IMR-90 (cell line): ENCODE results near the gene RFC2. TPM values are rescaled to one million over a fixed set of nuclear protein-coding genes. Genes with fewer than 3 reads are reported as not detected.

Experiments
- ATAC-seq: fragments of 200-7000 bp; cut with Tn5 transposase; 2 replicates; pipeline ENCODE4 v1.9.1; 2020; ENCODE audit warnings: low read depth, mild to moderate bottlenecking, moderate library complexity
- BruUV-seq: library from RNA; stranded (reverse); fragments of 400-500 nt; replicated peaks from 2 replicates; lab custom pipeline; 2021; lab: Mats Ljungman, UMichigan
- CTCF ChIA-PET: fragments of 300-600 bp; formaldehyde crosslinking; extraction: SDS; loops from one replicate; lab custom pipeline; 2021; ENCODE audit warnings: antibody characterized with exemption; lab: Yijun Ruan, JAX
- POLR2A ChIA-PET: fragments of 300-600 bp; sonication (Branson Sonifier 250); formaldehyde crosslinking; loops from one replicate; lab custom pipeline; 2022; ENCODE audit warnings: antibody characterized with exemption; ENCODE audit not compliant: unreplicated experiment; lab: Charles Lee
- DNase-seq: peaks from one replicate; pipeline ENCODE4 v3.0.0; 2013
- H2AFZ ChIP-seq: replicated peaks from 2 replicates; pipeline ENCODE3; 2013; ENCODE audit warnings: low read length, mild to moderate bottlenecking; ENCODE audit not compliant: poor library complexity
- H2AK5ac ChIP-seq: 2 replicates; pipeline ENCODE4 v1.6.1; 2013; ENCODE audit warnings: low read depth, low read length, inconsistent platforms
- H2AK9ac ChIP-seq: replicated peaks from 2 replicates; pipeline ENCODE3; 2013; ENCODE audit warnings: mild to moderate bottlenecking, low read depth, low read length, moderate library complexity; ENCODE audit not compliant: poor library complexity
- H2BK120ac ChIP-seq: 2 replicates; pipeline ENCODE4 v1.6.1; 2013; ENCODE audit warnings: low read depth, low read length, inconsistent platforms
- H2BK15ac ChIP-seq: 3 replicates; pipeline ENCODE4 v1.6.1; 2013; ENCODE audit warnings: low read depth, low read length, inconsistent platforms
- H2BK20ac ChIP-seq: 2 replicates; pipeline ENCODE4 v1.6.1; 2013; ENCODE audit warnings: low read depth, mild to moderate bottlenecking, inconsistent platforms, low read length, moderate library complexity
- H2BK5ac ChIP-seq: 2 replicates; pipeline ENCODE4 v1.6.1; 2013; ENCODE audit warnings: mild to moderate bottlenecking, low read depth, low read length, inconsistent platforms; ENCODE audit not compliant: poor library complexity, severe bottlenecking
- H3K14ac ChIP-seq: replicated peaks from 2 replicates; pipeline ENCODE4 v1.6.1; 2013; ENCODE audit warnings: low read depth, low read length, inconsistent platforms
- H3K18ac ChIP-seq: 2 replicates; pipeline ENCODE4 v1.6.1; 2013; ENCODE audit warnings: low read depth, low read length, control low read depth
- H3K23ac ChIP-seq: 2 replicates; pipeline ENCODE4 v1.6.1; 2013; ENCODE audit warnings: low read depth, low read length, inconsistent platforms
- H3K27ac ChIP-seq: 2 replicates; pipeline ENCODE4 v1.5.1; 2013; ENCODE audit warnings: mild to moderate bottlenecking, control low read depth, low read length; ENCODE audit not compliant: insufficient read depth
- H3K27me3 ChIP-seq: 2 replicates; pipeline ENCODE4 v1.6.1; 2013; ENCODE audit warnings: low read length; ENCODE audit not compliant: control insufficient read depth, insufficient read depth
- H3K36me3 ChIP-seq: 2 replicates; pipeline ENCODE4 v1.6.1; 2013; ENCODE audit warnings: low read length, mixed read lengths; ENCODE audit not compliant: control insufficient read depth, insufficient read depth
- H3K4ac ChIP-seq: 2 replicates; pipeline ENCODE4 v1.6.1; 2013; ENCODE audit warnings: low read depth, low read length, inconsistent platforms
- H3K4me1 ChIP-seq: 2 replicates; pipeline ENCODE4 v1.6.1; 2013; ENCODE audit warnings: low read length, mixed read lengths; ENCODE audit not compliant: control insufficient read depth, insufficient read depth
- H3K4me2 ChIP-seq: 2 replicates; pipeline ENCODE4 v1.6.1; 2013; ENCODE audit warnings: low read depth, mild to moderate bottlenecking, control low read depth, low read length, moderate library complexity
- H3K4me3 ChIP-seq: 2 replicates; pipeline ENCODE4 v1.5.1; 2013; ENCODE audit warnings: low read depth, mild to moderate bottlenecking, control low read depth, low read length, moderate library complexity; ENCODE audit not compliant: insufficient read depth
- H3K56ac ChIP-seq: 2 replicates; pipeline ENCODE4 v1.6.1; 2013; ENCODE audit warnings: low read length, inconsistent platforms; ENCODE audit not compliant: insufficient read depth; ENCODE audit errors: extremely low read depth
- H3K79me1 ChIP-seq, 2 experiments: 2 replicates each; pipeline ENCODE4 v1.6.1; 2013; ENCODE audit warnings: low read length in 2 of 2, inconsistent platforms in 1 of 2, low read depth in 1 of 2
- H3K9ac ChIP-seq: 2 replicates; pipeline ENCODE4 v1.6.1; 2013; ENCODE audit warnings: low read depth, low read length, control low read depth
- H3K9me1 ChIP-seq: 2 replicates; pipeline ENCODE4 v1.6.1; 2013; ENCODE audit warnings: low read length, inconsistent platforms; ENCODE audit not compliant: insufficient read depth
- H3K9me3 ChIP-seq: 2 replicates; pipeline ENCODE4 v1.6.1; 2013; ENCODE audit warnings: low read length; ENCODE audit not compliant: control insufficient read depth, insufficient read depth
- H4K20me1 ChIP-seq: 2 replicates; pipeline ENCODE4 v1.6.1; 2013; ENCODE audit warnings: low read length, inconsistent platforms; ENCODE audit not compliant: insufficient read depth
- H4K5ac ChIP-seq: 2 replicates; pipeline ENCODE4 v1.6.1; 2013; ENCODE audit warnings: mild to moderate bottlenecking, low read depth, low read length, control low read depth
- H4K8ac ChIP-seq, 2 experiments: 2 replicates each; pipeline ENCODE4 v1.6.1; 2013; ENCODE audit warnings: low read depth in 2 of 2, low read length in 2 of 2, control low read depth in 1 of 2, inconsistent platforms in 1 of 2
- H4K91ac ChIP-seq: 2 replicates; pipeline ENCODE4 v1.6.1; 2013; ENCODE audit warnings: low read depth, low read length, inconsistent platforms; ENCODE audit not compliant: insufficient read depth
- BHLHE40 ChIP-seq: fragments of 150-350 bp; IDR thresholded peaks from 2 replicates; pipeline ENCODE4 v1.6.1; 2016; ENCODE audit warnings: mild to moderate bottlenecking, low read depth, low read length
- CEBPB ChIP-seq: IDR thresholded peaks from 2 replicates; pipeline ENCODE4 v1.6.1; 2012; ENCODE audit warnings: low read depth, low read length, improper control_type of control experiment
- CHD1 ChIP-seq: IDR thresholded peaks from 2 replicates; pipeline ENCODE4 v1.6.1; 2012; ENCODE audit warnings: low read depth, low read length, improper control_type of control experiment
- CTCF ChIP-seq: conservative IDR thresholded peaks from 2 replicates; pipeline ENCODE4 v1.5.1; 2012; ENCODE audit warnings: mild to moderate bottlenecking, low read depth, low read length, improper control_type of control experiment
- ELK1 ChIP-seq: fragments of 150-350 bp; IDR thresholded peaks from 2 replicates; pipeline ENCODE4 v1.6.1; 2016; ENCODE audit warnings: low read depth, mild to moderate bottlenecking, low read length, moderate library complexity, borderline replicate concordance
- FOS ChIP-seq: fragments of 150-350 bp; IDR thresholded peaks from 2 replicates; pipeline ENCODE4 v1.6.1; 2016; ENCODE audit warnings: low read depth, low read length
- MAFK ChIP-seq: IDR thresholded peaks from 2 replicates; pipeline ENCODE4 v1.6.1; 2012; ENCODE audit warnings: low read depth, low read length, improper control_type of control experiment
- MAZ ChIP-seq: IDR thresholded peaks from 2 replicates; pipeline ENCODE4 v1.6.1; 2012; ENCODE audit warnings: low read depth, mild to moderate bottlenecking, low read length, improper control_type of control experiment, moderate library complexity, borderline replicate concordance
- MXI1 ChIP-seq: IDR thresholded peaks from 2 replicates; pipeline ENCODE4 v1.6.1; 2012; ENCODE audit warnings: low read depth, mild to moderate bottlenecking, low read length, moderate library complexity, borderline replicate concordance
- NFE2L2 ChIP-seq: fragments of 150-350 bp; IDR thresholded peaks from 2 replicates; pipeline ENCODE4 v1.6.1; 2016; ENCODE audit warnings: low read depth, mild to moderate bottlenecking, low read length
- POLR2A ChIP-seq: IDR thresholded peaks from 2 replicates; pipeline ENCODE4 v1.6.1; 2012; ENCODE audit warnings: mild to moderate bottlenecking, low read depth, low read length
- RAD21 ChIP-seq: IDR thresholded peaks from 2 replicates; pipeline ENCODE4 v1.6.1; 2012; ENCODE audit warnings: low read length, improper control_type of control experiment
- RCOR1 ChIP-seq: IDR thresholded peaks from 2 replicates; pipeline ENCODE4 v1.6.1; 2012; ENCODE audit warnings: mild to moderate bottlenecking, low read length, improper control_type of control experiment; ENCODE audit not compliant: insufficient replicate concordance
- RFX5 ChIP-seq: IDR thresholded peaks from 2 replicates; pipeline ENCODE4 v1.8.0; 2012; ENCODE audit warnings: low read depth, mild to moderate bottlenecking, low read length, moderate library complexity
- SMC3 ChIP-seq: fragments of 150-350 bp; IDR thresholded peaks from 2 replicates; pipeline ENCODE4 v1.6.1; 2016; ENCODE audit warnings: low read depth, mild to moderate bottlenecking, antibody characterized with exemption, low read length, moderate library complexity
- USF2 ChIP-seq: fragments of 150-350 bp; IDR thresholded peaks from 2 replicates; pipeline ENCODE4 v1.6.1; 2017; ENCODE audit warnings: mild to moderate bottlenecking, antibody characterized with exemption, low read length, low read depth
- WGBS, 2 experiments: methylation state at CpG; one replicate each; pipeline versions ENCODE4 v1.1.5 to v1.1.7; 2013; ENCODE audit warnings: missing lambda C conversion rate in 2 of 2; ENCODE audit not compliant: insufficient read length in 1 of 2; ENCODE audit errors: extremely low coverage in 2 of 2; 5-methylcytosine and 5-hydroxymethylcytosine counted together
- dilution Hi-C: fragments of 300-500 bp; cut with HindIII; formaldehyde crosslinking; loops from one replicate; pipeline ENCODE4 v1.14.3; 2018; ENCODE audit warnings: low sequenced_read_pairs; ENCODE audit not compliant: unreplicated experiment
- in situ Hi-C: fragments of 300-500 bp; cut with MboI; formaldehyde crosslinking; loops from 3 replicates; pipeline ENCODE4 v1.14.3; 2019; ENCODE audit warnings: low sequenced_read_pairs, inconsistent platforms, mixed read lengths
- intact Hi-C: fragments of 100-400 bp; cut with micrococcal nuclease; formaldehyde crosslinking; loops from 2 replicates; pipeline ENCODE4 v1.10.0; 2022
- polyA plus RNA-seq, 3 experiments: library from polyadenylated mRNA; depleted of rRNA; stranded (reverse); fragments of >200 nt; gene quantifications; 2 replicates each; pipeline ENCODE4 v1.2.3, GENCODE V29; 2012; ENCODE audit warnings: low replicate concordance in 1 of 3
- total RNA-seq: library from RNA; depleted of rRNA; stranded (reverse); fragments of >200 nt; gene quantifications from 2 replicates; pipeline ENCODE4 v1.2.3, GENCODE V29; 2012

The RFC2 gene
- total and polyA plus RNA-seq, 2 of the 4 experiments (the other 2 are of a cell fraction): 25.2 to 37.8 TPM

- H3K23ac ChIP-seq: no peak overlapping the region
- peaks cover 10% of the 10 kb centered on the region; the same call in 1 of the 2 replicates for H3K4me1 ChIP-seq
- ChIA-PET POLR2A (no interaction called here), CTCF (no interaction called here)
- H3K27me3 ChIP-seq: no peaks in the 10 kb centered on the region
- in situ Hi-C loops (no loop called here), intact Hi-C loops (no loop called here), dilution Hi-C loops (no loop called here)
- H4K91ac ChIP-seq: no peak overlapping the region
- no TSS peak for BruUV-seq
- H3K4ac ChIP-seq: no peak overlapping the region
- peaks cover 94% of the 10 kb centered on the region for H4K20me1 ChIP-seq
- H2AFZ ChIP-seq: no peak overlapping the region
- no peaks in the 10 kb centered on the region for H3K9me3 ChIP-seq
- no peak for TF ChIP-seq ELK1
- TF ChIP-seq POLR2A: no peak
- TF ChIP-seq CTCF: no peak
- TF ChIP-seq CEBPB: no peak
- TF ChIP-seq NFE2L2: no peak
- TF ChIP-seq MXI1: no peak
- no peak for TF ChIP-seq USF2
- TF ChIP-seq BHLHE40: no peak
- no peak for TF ChIP-seq RCOR1
- no peak for TF ChIP-seq RFX5
- TF ChIP-seq CHD1: no peak
- TF ChIP-seq RAD21: no peak
- no peak for TF ChIP-seq MAZ
- TF ChIP-seq SMC3: no peak
- TF ChIP-seq FOS: no peak
- no peak for TF ChIP-seq MAFK
- ATAC-seq (no peak), DNase-seq (no peak)
- no peak overlapping the region for H2BK20ac ChIP-seq
- no peak overlapping the region for H3K18ac ChIP-seq
- H2AK5ac ChIP-seq: no peak overlapping the region
- H3K14ac ChIP-seq: no peak overlapping the region
- no peak overlapping the region for H4K8ac ChIP-seq
- no peak overlapping the region for H2AK9ac ChIP-seq
- H3K4me2 ChIP-seq: no peak overlapping the region
- H3K27ac ChIP-seq: no peak overlapping the region
- no peak overlapping the region for H3K56ac ChIP-seq
- peaks cover 24 to 78% of the 10 kb centered on the region in 2 experiments for H3K79me1 ChIP-seq
- no peak overlapping the region for H2BK15ac ChIP-seq
- H2BK120ac ChIP-seq: no peak overlapping the region
- H3K9ac ChIP-seq: no peak overlapping the region
- 0 out of 2 replicates have a peak, but pooled peaks cover 3% of the 10 kb centered on the region for H3K36me3 ChIP-seq
- H3K4me3 ChIP-seq: no peak overlapping the region
- peaks cover 23% of the 10 kb centered on the region for H3K9me1 ChIP-seq
- no peak overlapping the region for H4K5ac ChIP-seq
- H2BK5ac ChIP-seq: no peak overlapping the region
- WGBS, 2 experiments: no CpG with 5 or more reads among the region's 4 CpGs
Measured at GRCh38 chr7:74300926-74301325, 46.7 kb upstream of the RFC2 start.
